Globus pallidus (tissue), 1 donor: Measurements from ENCODE around the gene CREB1.

Experiments used
- DNase-seq: peaks from one replicate; pipeline ENCODE4 v3.0.0-alpha.2; 2015; ENCODE audit warnings: low spot score

CREB1 gene

GRCh38 chr2:207543272-207543671, 13.5 kb downstream of the CREB1 start:
- no peak for DNase-seq

- no peak for DNase-seq
These were observed 17.1 kb downstream of the CREB1 start for GRCh38 chr2:207546822-207547221.

- no peak for DNase-seq
These were observed 19.4 kb downstream of the CREB1 start for GRCh38 chr2:207549145-207549544.

GRCh38 chr2:207558079-207558491, 28.3 kb downstream of the CREB1 start:
- no peak for DNase-seq

GRCh38 chr2:207561386-207562080, 31.8 kb downstream of the CREB1 start:
- DNase-seq, result no peak

- no peak for DNase-seq
These were observed 36.2 kb downstream of the CREB1 start for GRCh38 chr2:207565736-207566500.

GRCh38 chr2:207567671-207568070, 37.9 kb downstream of the CREB1 start:
- DNase-seq, result no peak

- DNase-seq, result no peak
These were observed 41.6 kb downstream of the CREB1 start for GRCh38 chr2:207571370-207571769.

- no peak for DNase-seq
These were observed 55.2 kb downstream of the CREB1 start for GRCh38 chr2:207584952-207585351.

GRCh38 chr2:207587305-207587704, 57.5 kb downstream of the CREB1 start:
- no peak for DNase-seq

GRCh38 chr2:207589143-207589542, 59.4 kb downstream of the CREB1 start:
- no peak for DNase-seq

GRCh38 chr2:207593277-207593676, 63.5 kb downstream of the CREB1 start:
- no peak for DNase-seq

- DNase-seq, result no peak
These were observed 64.5 kb downstream of the CREB1 start for GRCh38 chr2:207594264-207594663.

- DNase-seq, result no peak
These were observed 65.0 kb downstream of the CREB1 start for GRCh38 chr2:207594731-207595130.

GRCh38 chr2:207599636-207600035, 69.9 kb downstream of the CREB1 start:
- no peak for DNase-seq

GRCh38 chr2:207600231-207600630, 70.5 kb downstream of the CREB1 start:
- DNase-seq, result no peak

- no peak for DNase-seq
These were observed 72.0 kb downstream of the CREB1 start for GRCh38 chr2:207601774-207602173.

- DNase-seq, result no peak
These were observed 73.7 kb downstream of the CREB1 start for GRCh38 chr2:207603486-207603885.

GRCh38 chr2:207606399-207606798, 76.6 kb downstream of the CREB1 start:
- DNase-seq, result no peak

GRCh38 chr2:207606829-207607228, 77.1 kb downstream of the CREB1 start:
- no peak for DNase-seq

- DNase-seq, result no peak
These were observed 83.0 kb downstream of the CREB1 start for GRCh38 chr2:207612714-207613113.

GRCh38 chr2:207614824-207615223, 85.1 kb downstream of the CREB1 start:
- DNase-seq, result no peak

- no peak for DNase-seq
These were observed 86.4 kb downstream of the CREB1 start for GRCh38 chr2:207616185-207616584.
